Measurements from ENCODE around the gene NISCH.

Gene NISCH

GRCh38 chr3:52490035-52490938 is 34.9 kb downstream of the NISCH start:
- no peak for DNase-seq (ENCODE audit: low read depth, low spot score)

- no peak for DNase-seq (ENCODE audit: low read depth, low spot score)
Observed at GRCh38 chr3:52490939-52491526, 35.6 kb downstream of the NISCH start.

DNA sequence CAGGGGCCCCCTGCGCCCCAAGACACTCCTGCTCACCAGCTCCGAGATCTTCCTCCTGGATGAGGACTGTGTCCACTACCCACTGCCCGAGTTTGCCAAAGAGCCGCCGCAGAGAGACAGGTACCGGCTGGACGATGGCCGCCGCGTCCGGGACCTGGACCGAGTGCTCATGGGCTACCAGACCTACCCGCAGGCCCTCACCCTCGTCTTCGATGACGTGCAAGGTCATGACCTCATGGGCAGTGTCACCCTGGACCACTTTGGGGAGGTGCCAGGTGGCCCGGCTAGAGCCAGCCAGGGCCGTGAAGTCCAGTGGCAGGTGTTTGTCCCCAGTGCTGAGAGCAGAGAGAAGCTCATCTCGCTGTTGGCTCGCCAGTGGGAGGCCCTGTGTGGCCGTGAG is 36.7 kb downstream of the NISCH start:
- DNase-seq (ENCODE audit: low read depth, low spot score): no peak

DNA sequence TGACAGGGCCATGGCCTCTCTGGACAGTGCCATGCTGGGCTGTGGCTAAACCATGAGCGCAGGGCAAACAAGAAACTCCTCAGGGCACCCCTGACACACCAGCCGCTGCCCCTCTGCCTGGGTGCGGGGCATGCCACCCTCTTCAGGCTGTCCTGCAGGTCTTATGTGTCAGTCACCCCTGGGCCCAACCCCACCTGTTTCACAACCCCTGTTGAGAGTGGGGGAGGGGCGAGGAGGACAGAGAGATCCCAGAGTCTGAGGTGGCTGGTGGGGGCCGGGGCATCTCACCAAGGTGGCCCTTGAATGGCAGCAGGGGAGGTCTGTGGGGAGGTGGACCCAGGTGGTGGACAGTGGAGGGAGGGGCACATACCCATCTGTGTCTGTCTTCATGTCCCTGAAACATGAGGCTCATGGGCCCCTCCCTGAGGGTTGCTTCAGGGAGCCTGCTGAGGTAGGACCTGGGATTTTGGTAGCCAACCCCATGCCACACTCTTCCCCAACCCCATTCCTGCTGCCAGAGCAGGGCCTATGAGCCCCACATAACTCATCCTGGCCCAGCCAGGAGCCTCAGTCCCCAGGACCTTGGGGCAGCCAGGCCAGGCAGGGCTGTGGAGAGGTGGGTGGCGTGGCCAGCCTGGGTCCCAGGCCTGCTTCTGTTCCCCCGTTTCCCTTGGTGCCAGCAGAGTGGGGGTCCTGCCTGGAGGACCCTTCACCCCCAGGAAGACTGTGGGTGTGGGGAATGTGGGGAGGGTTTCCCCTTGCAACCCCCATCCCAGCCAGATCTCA is 38.0 kb downstream of the NISCH start:
- DNase-seq (ENCODE audit: low read depth, low spot score): no peak

DNA sequence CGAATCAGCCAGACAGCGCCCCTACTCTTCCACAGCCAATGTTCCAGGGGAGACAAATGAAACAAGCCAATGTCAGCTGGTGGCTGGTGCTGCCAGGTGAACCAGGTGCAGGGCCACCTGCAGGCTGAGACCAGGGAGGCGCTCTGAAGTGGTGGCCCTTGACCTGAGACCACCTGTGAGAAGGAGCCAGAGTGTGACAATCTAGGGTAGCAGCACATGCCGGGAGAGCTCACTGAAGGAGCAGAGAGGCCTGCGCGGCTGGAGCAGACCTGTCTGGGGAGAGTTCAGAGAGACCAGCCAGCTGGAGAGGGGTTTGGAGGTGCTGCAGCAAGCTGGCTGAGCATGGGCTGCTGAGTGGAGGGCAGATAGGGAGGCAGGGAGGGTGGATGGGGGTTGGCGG is 39.0 kb downstream of the NISCH start:
- DNase-seq (ENCODE audit: low read depth, low spot score): no peak

DNA sequence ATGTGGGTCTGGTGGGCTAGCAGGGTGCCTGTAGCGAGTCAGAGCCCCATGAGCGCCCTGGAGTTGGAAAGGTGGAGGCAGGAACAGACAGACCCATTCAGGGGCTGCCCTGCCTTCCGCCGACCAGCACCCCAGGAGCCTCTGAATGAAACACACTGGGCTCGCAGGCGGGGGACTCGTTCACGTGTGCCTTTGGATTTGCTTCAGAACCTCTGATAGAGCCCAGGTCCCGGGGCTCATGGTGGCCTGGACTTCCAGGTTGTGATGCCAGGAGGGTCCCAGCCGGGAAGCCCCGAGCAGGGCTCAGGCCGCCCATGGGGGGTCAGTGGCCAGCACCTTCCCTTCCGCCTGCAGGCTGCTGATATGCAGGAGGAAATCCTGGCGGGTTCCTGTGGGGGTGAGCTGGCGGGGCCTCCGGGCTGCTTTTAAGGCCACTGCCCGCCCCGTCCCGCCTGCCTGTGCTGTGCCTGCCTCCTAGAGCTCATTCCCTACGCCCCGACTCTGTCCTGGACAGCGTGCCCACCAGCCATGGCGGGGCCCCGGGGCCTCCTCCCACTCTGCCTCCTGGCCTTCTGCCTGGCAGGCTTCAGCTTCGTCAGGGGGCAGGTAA is 39.6 kb downstream of the NISCH start, which contains the start of gene STAB1:
Gene STAB1 (plus strand): TSS at position 453 of the 610 bp plus-strand sequence. CDS start 76 bp downstream, at position 529.
- no peak for DNase-seq (ENCODE audit: low read depth, low spot score)

DNA sequence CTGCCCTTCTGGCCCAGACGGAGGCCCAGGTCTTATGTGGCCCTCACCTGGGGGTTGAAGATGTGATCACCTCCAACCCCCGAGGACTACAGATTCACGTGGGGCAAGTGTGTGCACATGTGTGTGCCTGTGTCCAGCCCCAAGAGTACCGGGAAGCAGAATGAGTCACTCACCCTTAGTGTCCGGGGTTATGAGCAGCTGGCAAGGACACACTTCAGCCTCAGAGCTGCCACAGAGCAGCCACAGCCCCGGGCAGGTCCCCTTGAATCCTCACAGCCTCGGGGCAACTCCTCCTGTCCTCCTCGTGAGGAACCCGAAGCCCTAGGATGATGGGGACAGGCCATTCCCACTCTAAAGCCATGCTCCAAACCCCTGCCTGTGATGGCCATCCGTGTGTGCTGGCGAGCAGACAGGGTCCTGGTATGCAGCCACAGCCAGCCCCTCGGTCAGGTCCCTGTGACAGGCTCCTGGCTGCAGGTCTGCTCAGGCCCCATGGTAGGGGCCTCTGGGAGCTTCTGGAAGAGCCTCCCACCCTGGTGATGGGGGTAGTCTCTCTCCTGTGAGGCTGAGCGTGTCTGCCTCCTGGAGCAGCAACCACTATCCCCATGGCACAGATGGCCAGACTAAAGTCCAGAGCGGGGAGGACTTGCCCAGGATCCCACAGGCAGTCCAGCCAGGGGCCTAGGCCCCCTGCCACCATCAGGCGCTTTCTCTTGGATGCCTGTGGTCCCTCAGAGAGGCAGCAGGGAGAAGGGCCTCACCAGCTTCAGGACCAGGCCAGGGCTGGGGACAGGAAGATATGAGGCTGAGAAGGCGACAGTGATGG is 40.6 kb downstream of the NISCH start:
- DNase-seq (ENCODE audit: low read depth, low spot score): no peak

- DNase-seq (ENCODE audit: low read depth, low spot score): no peak
Observed at GRCh38 chr3:52498137-52499054, 43.0 kb downstream of the NISCH start.

DNA sequence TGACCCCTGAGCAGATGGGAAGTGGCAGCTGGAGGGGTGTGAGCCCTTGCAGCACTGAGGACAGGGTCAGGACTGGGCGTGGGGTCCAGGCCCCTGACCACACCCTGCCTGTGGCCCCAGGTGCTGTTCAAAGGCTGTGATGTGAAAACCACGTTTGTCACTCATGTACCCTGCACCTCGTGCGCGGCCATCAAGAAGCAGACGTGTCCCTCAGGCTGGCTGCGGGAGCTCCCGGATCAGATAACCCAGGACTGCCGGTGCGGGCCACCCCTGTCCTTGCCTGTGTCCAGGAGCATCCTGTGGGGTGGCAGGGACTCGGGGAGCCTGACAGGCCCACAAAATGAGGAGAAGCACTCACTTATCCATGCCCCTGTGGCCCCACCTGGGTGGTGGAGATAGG is 45.6 kb downstream of the NISCH start:
- no peak for DNase-seq (ENCODE audit: low read depth, low spot score)

DNA sequence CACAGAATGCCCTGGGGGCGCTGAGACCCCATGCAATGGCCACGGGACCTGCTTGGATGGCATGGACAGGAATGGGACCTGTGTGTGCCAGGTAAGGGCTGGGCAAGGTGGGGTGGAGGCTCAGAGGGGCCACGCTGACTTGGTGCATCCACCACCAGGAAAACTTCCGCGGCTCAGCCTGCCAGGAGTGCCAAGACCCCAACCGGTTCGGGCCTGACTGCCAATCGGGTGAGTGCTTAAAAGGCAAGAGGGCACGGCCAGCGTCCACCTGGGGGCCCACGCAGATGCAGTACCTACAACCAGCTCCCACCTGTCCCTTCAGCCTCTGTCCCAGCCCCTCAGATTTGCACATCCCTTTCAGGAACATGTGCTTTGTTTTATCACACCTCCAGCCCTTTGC is 46.6 kb downstream of the NISCH start:
- no peak for DNase-seq (ENCODE audit: low read depth, low spot score)

- DNase-seq (ENCODE audit: low read depth, low spot score): no peak
Observed at GRCh38 chr3:52502808-52503350, 47.5 kb downstream of the NISCH start.

DNA sequence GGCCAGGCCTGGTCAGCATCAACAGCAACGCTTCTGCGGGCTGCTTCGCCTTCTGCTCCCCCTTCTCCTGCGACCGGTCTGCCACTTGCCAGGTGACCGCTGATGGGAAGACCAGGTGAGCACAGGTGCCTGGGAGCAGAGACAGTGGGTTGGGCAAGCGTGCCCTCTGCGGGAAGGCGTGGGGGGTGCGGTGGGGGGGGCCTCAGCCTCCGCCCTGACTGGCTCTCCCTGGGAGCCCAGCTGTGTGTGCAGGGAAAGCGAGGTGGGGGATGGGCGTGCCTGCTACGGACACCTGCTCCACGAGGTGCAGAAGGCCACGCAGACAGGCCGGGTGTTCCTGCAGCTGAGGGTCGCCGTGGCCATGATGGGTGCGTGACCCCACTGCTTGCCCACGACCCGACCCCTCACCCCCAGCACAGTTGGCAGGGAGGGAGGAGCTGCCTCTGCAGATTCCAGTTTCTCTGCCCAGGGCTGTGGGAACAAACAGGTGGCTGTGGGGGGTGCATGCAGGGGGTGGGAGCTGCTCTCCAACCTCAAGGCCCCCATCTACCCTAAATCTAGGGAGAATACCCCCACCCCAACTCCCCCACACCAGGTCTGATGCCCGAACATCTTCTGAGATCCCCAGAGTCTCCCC is 48.5 kb downstream of the NISCH start:
- no peak for DNase-seq (ENCODE audit: low read depth, low spot score)

DNA sequence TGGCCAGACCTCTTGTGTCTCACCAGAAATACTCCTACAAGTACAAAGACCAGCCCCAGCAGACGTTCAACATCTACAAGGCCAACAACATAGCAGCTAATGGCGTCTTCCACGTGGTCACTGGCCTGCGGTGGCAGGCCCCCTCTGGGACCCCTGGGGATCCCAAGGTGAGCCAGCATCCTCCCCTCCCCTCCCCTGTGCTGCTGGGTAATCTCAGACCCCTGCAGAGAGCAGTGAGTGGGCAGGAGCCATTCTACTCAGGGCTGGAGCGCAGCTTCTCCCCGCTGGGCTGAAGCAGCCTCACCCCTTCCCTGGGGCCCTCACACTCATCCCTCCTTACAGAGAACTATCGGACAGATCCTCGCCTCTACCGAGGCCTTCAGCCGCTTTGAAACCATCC is 49.6 kb downstream of the NISCH start:
- DNase-seq (ENCODE audit: low read depth, low spot score): no peak

GRCh38 chr3:52506266-52506966 is 51.0 kb downstream of the NISCH start:
- DNase-seq (ENCODE audit: low read depth, low spot score): no peak

- no peak for DNase-seq (ENCODE audit: low read depth, low spot score)
Observed at GRCh38 chr3:52507359-52507758, 52.0 kb downstream of the NISCH start.

GRCh38 chr3:52509753-52510328 is 54.4 kb downstream of the NISCH start:
- no peak for DNase-seq (ENCODE audit: low read depth, low spot score)

GRCh38 chr3:52511509-52511908 is 56.1 kb downstream of the NISCH start:
- DNase-seq (ENCODE audit: low read depth, low spot score): no peak

DNA sequence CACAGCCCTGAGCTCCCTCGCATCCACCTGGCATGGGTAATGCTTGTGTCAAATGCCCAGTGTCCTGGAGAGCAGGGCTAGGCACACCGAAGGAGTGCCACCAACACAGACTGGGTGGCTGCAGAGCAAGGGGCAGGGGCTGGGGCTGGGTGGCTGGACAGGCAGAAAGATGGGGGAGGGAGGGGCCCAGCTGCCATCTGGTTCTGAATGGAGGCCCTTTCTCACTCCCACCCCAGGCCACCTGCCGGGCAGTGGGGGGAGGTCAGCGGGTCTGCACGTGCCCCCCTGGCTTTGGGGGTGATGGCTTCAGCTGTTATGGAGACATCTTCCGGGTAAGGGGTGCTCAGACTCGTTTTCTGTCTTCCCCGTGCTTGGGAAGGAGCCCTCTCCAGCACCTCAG is 56.7 kb downstream of the NISCH start:
- no peak for DNase-seq (ENCODE audit: low read depth, low spot score)
